SK-N-SH (cell line): ENCODE results near the gene CASK. TPM values are rescaled to one million over a fixed set of nuclear protein-coding genes. Genes with fewer than 3 reads are reported as not detected.

Experiments used
- CTCF ChIA-PET: fragments of 300-600, 350-600 bp; formaldehyde crosslinking; extraction: SDS; loops from one replicate; lab custom pipeline; 2021; lab: Yijun Ruan, JAX
- POLR2A ChIA-PET: fragments of 350-600 bp; sonication (Branson Sonifier 250); formaldehyde crosslinking; extraction: SDS; loops from one replicate; lab custom pipeline; 2020; ENCODE audit warnings: antibody characterized with exemption, inconsistent platforms; lab: Yijun Ruan, JAX
- DNase-seq: peaks from one replicate; pipeline ENCODE4 v3.0.0; 2012
- H2AFZ ChIP-seq: fragments of 200-600 bp; sonication (generic); 2 replicates; pipeline ENCODE4 v1.8.1; 2016; ENCODE audit warnings: antibody characterized with exemption, mild to moderate bottlenecking, low read depth
- H3F3A ChIP-seq: fragments of 200-600 bp; sonication (generic); replicated peaks from 2 replicates; pipeline ENCODE3; 2016; ENCODE audit warnings: antibody characterized with exemption, mild to moderate bottlenecking; ENCODE audit not compliant: insufficient read depth
- H3K27ac ChIP-seq, 2 experiments: fragments of 200-500 bp in 1 of 2; fragments of 200-600 bp in 1 of 2; sonication (Bioruptor generic) in 1 of 2; sonication (generic), shearing (Covaris generic) in 1 of 2; 2 replicates each; pipeline versions ENCODE4 v1.5.1 to v1.6.1; 2014 to 2016; ENCODE audit warnings: low read depth in 2 of 2, inconsistent platforms in 1 of 2, low read length in 1 of 2, mild to moderate bottlenecking in 1 of 2, mixed read lengths in 1 of 2
- H3K27me3 ChIP-seq: fragments of 200-600 bp; sonication (generic), shearing (Covaris generic); 2 replicates; pipeline ENCODE4 v1.6.1; 2016; ENCODE audit warnings: mixed run types; ENCODE audit not compliant: insufficient read depth
- H3K36me3 ChIP-seq, 2 experiments: fragments of 200-500 bp in 1 of 2; fragments of 200-600 bp in 1 of 2; sonication (Bioruptor generic) in 1 of 2; sonication (generic) in 1 of 2; replicated peaks in 1 of 2; 2 replicates each; pipeline versions ENCODE3 to v1.5.1; 2014 to 2016; ENCODE audit warnings: low read length in 1 of 2, mild to moderate bottlenecking in 1 of 2; ENCODE audit not compliant: insufficient read depth in 2 of 2, control insufficient read depth in 1 of 2
- H3K4me1 ChIP-seq, 2 experiments: fragments of 200-500 bp in 1 of 2; fragments of 200-600 bp in 1 of 2; sonication (Bioruptor generic) in 1 of 2; sonication (generic), shearing (Covaris generic) in 1 of 2; 2 replicates each; pipeline versions ENCODE4 v1.5.1 to v1.6.1; 2014 to 2016; ENCODE audit warnings: low read depth in 1 of 2, low read length in 1 of 2, mixed run types in 1 of 2; ENCODE audit not compliant: insufficient read depth in 2 of 2, control insufficient read depth in 1 of 2
- H3K4me2 ChIP-seq: fragments of 200-600 bp; sonication (generic), shearing (Covaris generic); 2 replicates; pipeline ENCODE4 v1.6.1; 2017; ENCODE audit warnings: mixed run types
- H3K4me3 ChIP-seq, 2 experiments: fragments of 200-500 bp in 1 of 2; fragments of 200-600 bp in 1 of 2; sonication (Bioruptor generic) in 1 of 2; sonication (generic), shearing (Covaris generic) in 1 of 2; 2 replicates each; pipeline versions ENCODE4 v1.5.1 to v1.8.1; 2014 to 2016; ENCODE audit warnings: low read depth in 2 of 2, inconsistent platforms in 1 of 2, low read length in 1 of 2, mild to moderate bottlenecking in 1 of 2, mixed read lengths in 1 of 2, moderate library complexity in 1 of 2
- H3K79me2 ChIP-seq: fragments of 200-600 bp; sonication (generic); 2 replicates; pipeline ENCODE4 v1.8.1; 2017; ENCODE audit warnings: mild to moderate bottlenecking; ENCODE audit not compliant: insufficient read depth
- H3K9ac ChIP-seq: fragments of 200-600 bp; sonication (generic); 2 replicates; pipeline ENCODE4 v1.6.1; 2017; ENCODE audit warnings: mixed run types
- H3K9me2 ChIP-seq: fragments of 200-600 bp; sonication (generic); 2 replicates; pipeline ENCODE4 v1.6.1; 2017; ENCODE audit warnings: mixed run types
- H3K9me3 ChIP-seq: fragments of 200-600 bp; sonication (generic); 2 replicates; pipeline ENCODE4 v1.6.1; 2017; ENCODE audit warnings: mixed run types, mild to moderate bottlenecking, moderate library complexity
- H4K20me1 ChIP-seq: fragments of 200-600 bp; sonication (generic); 2 replicates; pipeline ENCODE4 v1.6.1; 2017; ENCODE audit warnings: mild to moderate bottlenecking, mixed run types; ENCODE audit not compliant: insufficient read depth
- CHD2 ChIP-seq: fragments of 150-350 bp; IDR thresholded peaks from 2 replicates; pipeline ENCODE4 v1.6.1; 2018; ENCODE audit warnings: low read length; ENCODE audit not compliant: partially characterized antibody
- ELF1 ChIP-seq: IDR thresholded peaks from 2 replicates; pipeline ENCODE4 v1.4.0; 2012
- FOSL2 ChIP-seq: IDR thresholded peaks from 2 replicates; pipeline ENCODE4 v1.4.0; 2012; ENCODE audit warnings: low read depth, mild to moderate bottlenecking, moderate library complexity, borderline replicate concordance
- IRF3 ChIP-seq: fragments of 150-350 bp; IDR thresholded peaks from 2 replicates; pipeline ENCODE4 v1.6.1; 2016; ENCODE audit warnings: mild to moderate bottlenecking, low read depth, low read length
- RAD21 ChIP-seq: IDR thresholded peaks from 2 replicates; pipeline ENCODE4 v1.6.1; 2012; ENCODE audit warnings: mild to moderate bottlenecking, low read length
- RCOR1 ChIP-seq: fragments of 150-350 bp; IDR thresholded peaks from 2 replicates; pipeline ENCODE4 v1.6.1; 2017; ENCODE audit warnings: antibody characterized with exemption, low read length
- REST ChIP-seq: IDR thresholded peaks from 2 replicates; pipeline ENCODE4 v1.6.1; 2012; ENCODE audit warnings: mild to moderate bottlenecking, low read depth, low read length, moderate library complexity
- RFX5 ChIP-seq: IDR thresholded peaks from 2 replicates; pipeline ENCODE4 v1.6.1; 2012; ENCODE audit warnings: mild to moderate bottlenecking, improper control_type of control experiment, low read length
- SIN3A ChIP-seq: IDR thresholded peaks from 2 replicates; pipeline ENCODE4 v1.6.1; 2012; ENCODE audit warnings: low read depth, mild to moderate bottlenecking, low read length, moderate library complexity, borderline replicate concordance
- SMC3 ChIP-seq: IDR thresholded peaks from 2 replicates; pipeline ENCODE4 v1.6.1; 2012; ENCODE audit warnings: low read depth, low read length, improper control_type of control experiment
- TAF1 ChIP-seq: IDR thresholded peaks from 2 replicates; pipeline ENCODE4 v1.6.1; 2012; ENCODE audit warnings: low read depth, mild to moderate bottlenecking, low read length, moderate library complexity, borderline replicate concordance
- TCF12 ChIP-seq: IDR thresholded peaks from 2 replicates; pipeline ENCODE4 v1.4.0; 2012
- ZBTB33 ChIP-seq: IDR thresholded peaks from 2 replicates; pipeline ENCODE4 v1.4.0; 2012; ENCODE audit warnings: low read depth, borderline replicate concordance
- WGBS: methylation state at CpG from one replicate; pipeline ENCODE4 v1.1.6; 2017; ENCODE audit warnings: low lambda C conversion rate; 5-methylcytosine and 5-hydroxymethylcytosine counted together
- polyA plus RNA-seq, 3 experiments: library from polyadenylated mRNA; depleted of rRNA; stranded (reverse); fragments of >200 nt; gene quantifications; 2 replicates each; pipeline ENCODE4 v1.2.3, GENCODE V29; 2012
- TF ChIP-seq, protein P1 (sequence below): IDR thresholded peaks from 2 replicates; pipeline ENCODE4 v1.4.0; 2012; ENCODE audit warnings: low read depth, borderline replicate concordance

The CASK gene
- polyA plus RNA-seq, 1 of the 3 experiments (the other 2 are of a cell fraction): 7.0 TPM

- TF ChIP-seq REST (no peak), RAD21 (no peak), TAF1 (no peak)
Measured at GRCh38 chrX:41761702-41762101, 161.7 kb downstream of the CASK start (continued).

DNA sequence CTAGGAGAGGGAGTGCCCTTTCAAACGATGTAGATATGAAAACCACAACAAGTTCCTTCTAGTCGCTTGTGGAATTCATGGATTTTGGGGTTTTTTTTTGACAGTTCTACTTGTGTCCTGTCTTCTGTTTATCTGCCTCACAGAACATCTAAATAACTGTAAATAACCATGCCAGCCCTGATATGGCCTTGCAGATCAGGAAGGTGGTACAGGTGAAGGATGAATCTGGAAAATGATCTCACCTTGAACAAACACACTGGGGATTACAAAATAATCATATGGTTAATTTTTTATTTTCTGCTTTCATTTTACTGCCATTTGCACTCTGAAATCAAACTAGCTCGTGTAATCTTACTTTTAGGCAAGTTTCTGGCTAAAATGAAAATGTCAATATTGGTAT, 162.2 kb downstream of the CASK start:
- Histone ChIP-seq H3F3A (no peaks in the 10 kb centered on the region), H3K27ac (no peak overlapping the region), H3K27me3 (no peaks in the 10 kb centered on the region), H3K36me3 (no peaks in the 10 kb centered on the region), H3K79me2 (no peaks in the 10 kb centered on the region), H3K4me2 (no peak overlapping the region), H3K4me1 (no peaks in the 10 kb centered on the region), H3K9ac (no peak overlapping the region), H3K4me3 (no peak overlapping the region), H3K9me3 (no peaks in the 10 kb centered on the region), H2AFZ (no peak overlapping the region), H3K9me2 (no peaks in the 10 kb centered on the region), H4K20me1 (no peaks in the 10 kb centered on the region)
- ChIA-PET CTCF (interaction anchor here (1.2 kb wide), 1 partner anchor 20 kb away, joined by 3 read pairs; no protein-coding TSS in a partner anchor), POLR2A (no interaction called here)
- WGBS: 32% methylated on average over 3 of the region's 3 CpGs
- no peak for TF ChIP-seq ELF1
- no peak for TF ChIP-seq SMC3
- DNase-seq: no peak

DNA sequence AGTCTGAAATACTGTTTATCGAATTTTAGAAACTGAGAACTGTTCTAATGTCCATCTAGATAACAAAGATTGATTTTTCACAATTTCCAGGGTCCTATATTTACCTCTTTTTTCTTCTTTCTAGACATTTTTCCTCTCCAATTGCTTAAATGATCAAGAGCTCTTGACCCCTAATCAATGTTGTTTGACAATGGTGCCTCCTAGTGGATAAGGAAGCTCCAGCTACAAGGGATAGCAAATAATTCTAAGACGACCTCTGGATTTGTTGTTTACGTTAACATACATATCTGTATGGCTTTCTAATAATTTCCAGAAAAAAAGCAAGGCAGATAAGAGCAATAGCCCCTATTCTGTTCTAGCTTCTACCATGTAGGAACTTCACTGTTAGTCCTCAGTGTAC, 163.5 kb downstream of the CASK start:
- Histone ChIP-seq H3K9me3 (no peaks in the 10 kb centered on the region), H3K27ac (no peak overlapping the region), H3K4me1 (no peaks in the 10 kb centered on the region), H3F3A (no peaks in the 10 kb centered on the region), H3K36me3 (no peaks in the 10 kb centered on the region), H4K20me1 (no peaks in the 10 kb centered on the region), H3K9me2 (no peaks in the 10 kb centered on the region), H2AFZ (no peak overlapping the region), H3K9ac (no peak overlapping the region), H3K27me3 (no peaks in the 10 kb centered on the region), H3K4me2 (no peak overlapping the region), H3K4me3 (no peak overlapping the region), H3K79me2 (no peaks in the 10 kb centered on the region)
- 51% methylated on average over 3 of the region's 3 CpGs for WGBS
- POLR2A ChIA-PET: no interaction called here
- peak; percentile 14 for DNase-seq
- CTCF ChIA-PET: interaction anchor here (1.4 to 1.5 kb wide), 2 partner anchors 184 to 196 kb away, joined by 3 to 4 read pairs; no protein-coding TSS in a partner anchor
- TF ChIP-seq ZBTB33 (no peak), RCOR1 (no peak), RAD21 (peak; percentile 60), SIN3A (no peak), CHD2 (no peak), TCF12 (no peak), TAF1 (no peak), ELF1 (no peak), FOSL2 (no peak), RFX5 (no peak), REST (no peak), IRF3 (no peak)
- TF ChIP-seq, protein P1, sequence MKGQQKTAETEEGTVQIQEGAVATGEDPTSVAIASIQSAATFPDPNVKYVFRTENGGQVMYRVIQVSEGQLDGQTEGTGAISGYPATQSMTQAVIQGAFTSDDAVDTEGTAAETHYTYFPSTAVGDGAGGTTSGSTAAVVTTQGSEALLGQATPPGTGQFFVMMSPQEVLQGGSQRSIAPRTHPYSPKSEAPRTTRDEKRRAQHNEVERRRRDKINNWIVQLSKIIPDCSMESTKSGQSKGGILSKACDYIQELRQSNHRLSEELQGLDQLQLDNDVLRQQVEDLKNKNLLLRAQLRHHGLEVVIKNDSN: no peak
